ENCODE data around the gene PLCB3.
"Not testable (repeated sequence)": the region's sequence is repeated elsewhere in the genome, so short reads cannot be mapped to it uniquely, and the experiment has no call there.

The PLCB3 gene

GRCh38 chr11:64237484-64237951 lies 13.8 kb upstream of the PLCB3 start:
- DNase-seq (ENCODE audit: low read depth) = no peak

- DNase-seq (ENCODE audit: low read depth) = no peak
Measured at GRCh38 chr11:64238076-64238475, 13.3 kb upstream of the PLCB3 start.

- DNase-seq (ENCODE audit: low read depth) = no peak
Measured at GRCh38 chr11:64238999-64239398, 12.3 kb upstream of the PLCB3 start.

GRCh38 chr11:64239662-64240434 lies 11.5 kb upstream of the PLCB3 start:
- DNase-seq (ENCODE audit: low read depth) = no peak

- peak; percentile 97 for DNase-seq (ENCODE audit: low read depth)
Measured at GRCh38 chr11:64240435-64241240, 10.7 kb upstream of the PLCB3 start, which contains the start of gene FKBP2. Gene FKBP2, plus strand, starts transcription at chr11:64241095. Its CDS starts 1,293 bp downstream, at chr11:64242388.

- DNase-seq (ENCODE audit: low read depth) = peak; percentile 99
Measured at GRCh38 chr11:64241241-64241490, 10.2 kb upstream of the PLCB3 start.

- DNase-seq (ENCODE audit: low read depth) = peak; percentile 57
Measured at GRCh38 chr11:64241491-64242374, 9.6 kb upstream of the PLCB3 start.

- no peak for DNase-seq (ENCODE audit: low read depth)
Measured at GRCh38 chr11:64243236-64243854, 8.0 kb upstream of the PLCB3 start.

GRCh38 chr11:64244107-64244506 lies 7.2 kb upstream of the PLCB3 start:
- DNase-seq (ENCODE audit: low read depth) = no peak

GRCh38 chr11:64244966-64245365 lies 6.4 kb upstream of the PLCB3 start:
- no peak for DNase-seq (ENCODE audit: low read depth)

- DNase-seq (ENCODE audit: low read depth) = peak; percentile 44
Measured at GRCh38 chr11:64245401-64245796, 5.9 kb upstream of the PLCB3 start.

- DNase-seq (ENCODE audit: low read depth) = peak; percentile 95
Measured at GRCh38 chr11:64245797-64246620, 5.3 kb upstream of the PLCB3 start.

- not testable (repeated sequence) for DNase-seq (ENCODE audit: low read depth)
Measured at GRCh38 chr11:64246621-64246870, 4.8 kb upstream of the PLCB3 start.

GRCh38 chr11:64246871-64247728 lies 4.2 kb upstream of the PLCB3 start, which contains the start of gene PPP1R14B:
Gene PPP1R14B, minus strand, starts transcription at chr11:64246943. Its CDS starts 270 bp downstream, at chr11:64246673.
- peak; percentile 90 for DNase-seq (ENCODE audit: low read depth)

- no peak for DNase-seq (ENCODE audit: low read depth)
Measured at GRCh38 chr11:64247729-64248531, 3.4 kb upstream of the PLCB3 start.

GRCh38 chr11:64248578-64248977 lies 2.8 kb upstream of the PLCB3 start:
- no peak for DNase-seq (ENCODE audit: low read depth)

GRCh38 chr11:64249038-64249437 lies 2.3 kb upstream of the PLCB3 start:
- no peak for DNase-seq (ENCODE audit: low read depth)

GRCh38 chr11:64249563-64250414 lies 1.5 kb upstream of the PLCB3 start:
- DNase-seq (ENCODE audit: low read depth) = no peak
